Rectal smooth muscle tissue (tissue), 1 donor: ENCODE measurements around the gene KIF2C.
"Not testable (repeated sequence)": the region's sequence is repeated elsewhere in the genome, so short reads cannot be mapped to it uniquely, and the experiment has no call there.

Experiments
- H3K27ac ChIP-seq: one replicate; pipeline ENCODE4 v1.7.0; 2013; ENCODE audit warnings: low read depth, low read length, inconsistent platforms
- H3K27me3 ChIP-seq: one replicate; pipeline ENCODE4 v1.7.0; 2013; ENCODE audit warnings: low read length; ENCODE audit not compliant: control insufficient read depth, insufficient read depth
- H3K36me3 ChIP-seq: one replicate; pipeline ENCODE4 v1.7.0; 2013; ENCODE audit warnings: low read length; ENCODE audit not compliant: control insufficient read depth, insufficient read depth
- H3K4me1 ChIP-seq: one replicate; pipeline ENCODE4 v1.7.0; 2013; ENCODE audit warnings: low read length; ENCODE audit not compliant: control insufficient read depth, insufficient read depth
- H3K4me3 ChIP-seq: one replicate; pipeline ENCODE4 v1.7.0; 2013; ENCODE audit warnings: low read length
- H3K9ac ChIP-seq: one replicate; pipeline ENCODE4 v1.7.0; 2013; ENCODE audit warnings: low read length

KIF2C gene

DNA sequence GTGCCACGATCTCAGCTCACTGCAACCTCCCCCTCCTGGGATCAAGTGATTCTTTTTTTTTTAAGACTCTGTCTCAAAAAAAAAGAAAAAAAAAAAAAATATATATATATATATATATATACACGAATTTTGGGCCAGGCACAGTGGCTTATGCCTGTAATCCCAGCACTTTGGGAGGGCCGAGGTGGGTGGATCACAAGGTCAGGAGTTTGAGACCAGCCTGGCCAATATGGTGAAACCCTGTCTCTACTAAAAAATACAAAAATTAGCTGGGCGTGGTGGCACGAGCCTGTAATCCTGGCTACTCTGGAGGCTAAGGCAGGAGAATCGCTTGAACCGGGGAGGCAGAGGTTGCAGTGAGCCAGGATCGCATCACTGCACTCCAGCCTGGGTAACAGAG is 58.2 kb downstream of the KIF2C start:
- not testable (repeated sequence) for H3K4me3 ChIP-seq, H3K36me3 ChIP-seq, H3K27me3 ChIP-seq, H3K4me1 ChIP-seq, H3K27ac ChIP-seq, H3K9ac ChIP-seq

DNA sequence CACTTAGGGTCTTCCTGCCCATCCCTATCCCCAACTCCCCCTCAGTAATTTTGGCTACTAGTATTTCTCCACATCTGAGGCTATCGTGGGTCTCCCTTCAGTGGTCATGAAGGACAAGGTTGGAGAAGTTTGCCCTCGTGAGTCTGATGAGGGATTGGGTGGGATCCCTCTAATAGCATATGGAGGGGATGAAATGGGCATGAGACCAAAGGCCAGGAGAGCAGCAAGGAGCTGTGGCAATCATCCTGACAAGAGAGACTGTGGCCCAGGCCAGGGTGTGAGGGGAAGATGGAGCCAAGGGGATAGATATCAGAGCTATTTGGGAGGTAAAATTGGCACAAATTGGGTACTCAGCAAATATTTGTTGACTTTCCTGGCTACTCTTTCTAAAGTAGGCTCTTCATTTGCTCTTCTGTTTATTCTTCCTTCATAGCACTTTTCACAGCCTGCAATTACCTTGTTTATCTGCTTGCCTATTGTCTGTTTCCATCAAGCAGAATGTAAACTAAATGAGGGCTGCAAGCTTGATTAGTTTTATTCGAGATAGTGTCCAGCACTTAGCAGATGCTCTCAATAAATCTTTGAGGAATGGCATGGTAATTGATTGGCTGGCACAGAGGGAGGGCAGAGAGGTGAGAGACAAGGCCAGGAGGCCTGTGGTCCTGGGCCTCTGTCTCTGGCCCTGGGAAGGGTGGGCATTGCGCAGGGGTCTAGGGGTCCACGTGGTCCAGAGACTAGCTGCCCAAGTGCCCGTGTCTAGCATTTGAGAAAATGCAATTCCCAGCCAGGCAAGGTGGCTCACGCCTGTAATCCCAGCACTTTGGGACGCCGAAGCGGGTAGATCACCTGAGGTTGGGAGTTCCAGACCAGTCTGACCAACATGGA is 59.1 kb downstream of the KIF2C start:
- no peak overlapping the region for H3K4me3 ChIP-seq
- H3K27me3 ChIP-seq, result no peaks in the 10 kb centered on the region
- H3K4me1 ChIP-seq, result peaks cover 6% of the 10 kb centered on the region
- no peak overlapping the region for H3K27ac ChIP-seq
- no peak overlapping the region for H3K9ac ChIP-seq
- H3K36me3 ChIP-seq, result peaks cover 13% of the 10 kb centered on the region

DNA sequence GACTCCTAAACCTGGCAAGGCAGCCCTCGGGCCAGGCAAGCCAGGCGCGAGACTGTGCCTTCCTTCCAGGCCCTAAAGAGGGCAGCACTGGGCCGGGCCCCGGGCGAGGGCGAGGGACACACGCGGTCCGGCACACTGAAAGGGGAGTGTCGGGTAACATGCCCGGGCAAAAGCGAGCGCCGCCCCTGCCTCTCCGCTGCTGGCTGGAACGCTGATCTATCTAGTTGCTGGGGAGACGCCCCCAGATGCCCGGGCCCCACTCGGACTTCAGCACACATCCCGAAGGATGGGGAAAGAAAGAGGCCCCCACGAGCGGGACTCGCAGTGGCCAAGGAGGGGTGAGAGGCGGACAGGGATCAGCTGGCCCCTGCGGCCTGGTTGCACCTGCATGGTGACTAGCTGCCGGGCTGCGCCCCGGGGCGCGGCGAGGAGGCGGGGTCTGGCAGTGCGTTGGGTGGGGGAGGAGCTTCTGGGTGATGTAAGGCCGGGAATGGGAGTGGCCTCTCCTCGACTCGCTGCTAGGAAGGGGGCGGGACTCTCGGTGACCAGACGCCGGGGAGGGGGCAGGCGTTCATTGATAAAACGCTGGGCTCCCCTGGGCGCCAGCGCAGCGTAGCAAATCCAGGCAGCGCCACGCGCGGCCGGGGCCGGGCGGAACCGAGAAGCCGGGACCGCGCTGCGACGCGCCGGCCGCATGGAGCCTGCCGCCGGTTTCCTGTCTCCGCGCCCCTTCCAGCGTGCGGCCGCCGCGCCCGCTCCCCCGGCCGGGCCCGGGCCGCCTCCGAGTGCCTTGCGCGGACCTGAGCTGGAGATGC is 60.3 kb downstream of the KIF2C start, which contains the start of gene PLK3:
PLK3 (plus strand) TSS at position 608 of the 815 bp plus-strand sequence; CDS start at position 695, 87 bp downstream.
- Histone ChIP-seq H3K9ac (peak within 1 kb of the TSS; percentile 11), H3K4me1 (peaks cover 6% of the 10 kb centered on the region), H3K36me3 (peaks cover 16% of the 10 kb centered on the region), H3K27ac (peak within 1 kb of the TSS; percentile 86), H3K4me3 (peak within 1 kb of the TSS; percentile 80), H3K27me3 (no peaks in the 10 kb centered on the region)

DNA sequence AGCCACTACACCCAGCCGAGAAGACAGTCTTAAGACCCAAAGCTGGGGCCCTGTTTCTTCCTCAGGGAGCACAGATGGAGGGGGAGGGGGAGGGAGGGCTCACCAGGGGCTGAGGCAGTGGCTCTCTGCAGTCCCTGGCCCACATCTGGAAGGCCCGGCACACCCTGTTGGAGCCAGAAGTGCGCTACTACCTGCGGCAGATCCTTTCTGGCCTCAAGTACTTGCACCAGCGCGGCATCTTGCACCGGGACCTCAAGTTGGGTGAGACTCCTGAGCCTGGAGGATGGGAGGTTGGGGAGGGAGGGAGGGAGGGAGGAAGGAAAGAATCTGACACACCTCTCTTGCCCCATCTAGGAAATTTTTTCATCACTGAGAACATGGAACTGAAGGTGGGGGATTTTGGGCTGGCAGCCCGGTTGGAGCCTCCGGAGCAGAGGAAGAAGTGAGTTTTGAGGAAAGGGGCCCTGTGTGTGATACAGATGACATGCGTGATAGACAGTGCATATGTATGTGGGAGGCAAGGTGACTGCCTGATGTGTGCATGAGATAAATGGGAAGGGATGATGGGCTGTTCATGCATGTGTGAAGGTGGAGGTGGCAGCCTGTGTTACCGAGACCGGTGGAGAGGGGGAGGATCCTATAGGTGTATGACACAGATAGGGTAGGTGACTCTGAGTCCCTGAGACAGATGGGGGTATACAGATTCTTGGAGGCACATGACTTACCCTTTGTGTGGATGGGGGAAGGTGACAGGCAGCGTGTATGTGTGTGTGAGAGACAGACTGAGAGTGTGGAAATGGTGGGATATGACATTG is 62.1 kb downstream of the KIF2C start:
- Histone ChIP-seq H3K4me1 (peaks cover 8% of the 10 kb centered on the region), H3K27ac (no peak overlapping the region), H3K27me3 (no peaks in the 10 kb centered on the region), H3K36me3 (peaks cover 16% of the 10 kb centered on the region), H3K9ac (no peak overlapping the region), H3K4me3 (peak overlapping the region; percentile 55)

DNA sequence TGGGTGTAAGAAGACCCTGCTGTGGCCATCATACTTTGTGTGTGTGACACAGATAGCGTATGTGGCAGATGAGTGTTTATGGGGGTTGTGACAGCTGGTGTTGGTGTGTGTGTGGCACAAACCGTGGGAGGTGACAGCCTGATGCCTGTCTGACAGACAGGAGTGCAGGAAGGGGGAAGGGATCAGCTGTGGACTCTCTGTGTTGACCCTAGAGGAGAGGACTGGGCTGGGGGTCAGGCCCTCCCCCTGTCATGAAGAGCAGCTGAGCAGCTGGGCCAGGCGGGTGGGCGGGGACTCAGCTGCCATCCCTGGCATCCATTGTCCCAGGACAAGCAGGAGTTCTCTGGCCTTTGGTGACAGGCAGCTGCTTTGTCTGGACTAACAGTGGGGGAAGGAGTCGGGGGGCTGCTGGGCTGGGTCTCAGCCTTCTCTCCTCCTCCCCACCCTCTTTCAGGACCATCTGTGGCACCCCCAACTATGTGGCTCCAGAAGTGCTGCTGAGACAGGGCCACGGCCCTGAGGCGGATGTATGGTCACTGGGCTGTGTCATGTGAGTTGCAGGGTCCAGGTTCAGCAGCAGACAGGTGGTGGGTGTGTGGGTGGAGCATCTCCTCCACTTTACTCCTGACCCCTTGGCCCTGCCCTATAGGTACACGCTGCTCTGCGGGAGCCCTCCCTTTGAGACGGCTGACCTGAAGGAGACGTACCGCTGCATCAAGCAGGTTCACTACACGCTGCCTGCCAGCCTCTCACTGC is 62.8 kb downstream of the KIF2C start:
- Histone ChIP-seq H3K9ac (peak overlapping the region; percentile 47), H3K27ac (no peak overlapping the region), H3K36me3 (peaks cover 16% of the 10 kb centered on the region), H3K4me3 (peak overlapping the region; percentile 55), H3K4me1 (peaks cover 16% of the 10 kb centered on the region), H3K27me3 (no peaks in the 10 kb centered on the region)

DNA sequence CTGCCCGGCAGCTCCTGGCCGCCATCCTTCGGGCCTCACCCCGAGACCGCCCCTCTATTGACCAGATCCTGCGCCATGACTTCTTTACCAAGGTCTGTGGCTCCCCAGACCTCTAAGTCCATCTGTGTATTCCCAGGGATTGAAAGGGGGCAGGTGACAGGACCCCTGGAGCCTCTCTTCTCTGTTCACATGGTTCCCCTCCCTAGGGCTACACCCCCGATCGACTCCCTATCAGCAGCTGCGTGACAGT is 63.4 kb downstream of the KIF2C start:
- Histone ChIP-seq H3K27me3 (no peaks in the 10 kb centered on the region), H3K36me3 (peaks cover 16% of the 10 kb centered on the region), H3K27ac (no peak overlapping the region), H3K9ac (no peak overlapping the region), H3K4me1 (peaks cover 20% of the 10 kb centered on the region), H3K4me3 (no peak overlapping the region)

DNA sequence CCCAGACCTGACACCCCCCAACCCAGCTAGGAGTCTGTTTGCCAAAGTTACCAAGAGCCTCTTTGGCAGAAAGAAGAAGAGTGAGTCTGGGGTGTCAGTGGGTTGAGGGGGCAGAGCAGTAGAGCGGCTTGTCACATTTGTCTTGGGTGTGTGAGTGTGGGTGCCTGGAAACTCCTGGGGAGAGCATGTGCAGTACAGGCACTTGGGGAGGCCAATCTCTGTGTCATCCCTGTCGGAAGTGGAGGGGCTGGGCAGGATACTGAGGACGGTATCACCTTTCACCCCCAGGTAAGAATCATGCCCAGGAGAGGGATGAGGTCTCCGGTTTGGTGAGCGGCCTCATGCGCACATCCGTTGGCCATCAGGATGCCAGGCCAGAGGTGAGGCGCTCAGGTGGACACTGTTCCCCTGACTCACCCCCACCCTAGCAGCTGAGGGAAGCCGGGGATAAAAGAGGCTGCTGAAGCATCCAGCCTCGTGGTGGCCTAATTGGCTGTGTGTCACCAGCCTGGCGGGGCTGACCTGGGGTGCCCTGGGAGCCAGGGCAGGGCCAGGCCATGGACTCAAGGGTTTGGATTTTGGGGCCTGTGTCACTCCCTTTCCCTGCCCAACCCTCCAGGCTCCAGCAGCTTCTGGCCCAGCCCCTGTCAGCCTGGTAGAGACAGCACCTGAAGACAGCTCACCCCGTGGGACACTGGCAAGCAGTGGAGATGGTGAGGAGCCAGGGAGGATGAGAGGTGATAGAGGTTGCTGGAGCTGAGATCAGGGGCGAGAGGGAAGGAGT is 63.9 kb downstream of the KIF2C start:
- peaks cover 24% of the 10 kb centered on the region for H3K4me1 ChIP-seq
- H3K4me3 ChIP-seq, result no peak overlapping the region
- no peak overlapping the region for H3K9ac ChIP-seq

DNA sequence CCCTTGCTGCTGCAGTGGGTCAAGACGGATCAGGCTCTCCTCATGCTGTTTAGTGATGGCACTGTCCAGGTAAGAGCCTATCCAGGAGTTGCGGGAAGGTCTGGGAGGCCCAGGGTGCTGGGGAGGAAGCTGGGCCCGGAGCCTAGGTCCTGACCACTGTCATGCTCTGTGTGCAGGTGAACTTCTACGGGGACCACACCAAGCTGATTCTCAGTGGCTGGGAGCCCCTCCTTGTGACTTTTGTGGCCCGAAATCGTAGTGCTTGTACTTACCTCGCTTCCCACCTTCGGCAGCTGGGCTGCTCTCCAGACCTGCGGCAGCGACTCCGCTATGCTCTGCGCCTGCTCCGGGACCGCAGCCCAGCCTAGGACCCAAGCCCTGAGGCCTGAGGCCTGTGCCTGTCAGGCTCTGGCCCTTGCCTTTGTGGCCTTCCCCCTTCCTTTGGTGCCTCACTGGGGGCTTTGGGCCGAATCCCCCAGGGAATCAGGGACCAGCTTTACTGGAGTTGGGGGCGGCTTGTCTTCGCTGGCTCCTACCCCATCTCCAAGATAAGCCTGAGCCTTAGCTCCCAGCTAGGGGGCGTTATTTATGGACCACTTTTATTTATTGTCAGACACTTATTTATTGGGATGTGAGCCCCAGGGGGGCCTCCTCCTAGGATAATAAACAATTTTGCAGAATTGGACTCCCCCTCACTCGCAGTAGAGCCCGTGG is 65.8 kb downstream of the KIF2C start:
- Histone ChIP-seq H3K27ac (no peak overlapping the region), H3K4me1 (peaks cover 42% of the 10 kb centered on the region)

More for the DNA sequence above, 63.9 kb downstream of the KIF2C start:
- Histone ChIP-seq H3K27ac (no peak overlapping the region), H3K27me3 (no peaks in the 10 kb centered on the region), H3K36me3 (peaks cover 16% of the 10 kb centered on the region)

DNA sequence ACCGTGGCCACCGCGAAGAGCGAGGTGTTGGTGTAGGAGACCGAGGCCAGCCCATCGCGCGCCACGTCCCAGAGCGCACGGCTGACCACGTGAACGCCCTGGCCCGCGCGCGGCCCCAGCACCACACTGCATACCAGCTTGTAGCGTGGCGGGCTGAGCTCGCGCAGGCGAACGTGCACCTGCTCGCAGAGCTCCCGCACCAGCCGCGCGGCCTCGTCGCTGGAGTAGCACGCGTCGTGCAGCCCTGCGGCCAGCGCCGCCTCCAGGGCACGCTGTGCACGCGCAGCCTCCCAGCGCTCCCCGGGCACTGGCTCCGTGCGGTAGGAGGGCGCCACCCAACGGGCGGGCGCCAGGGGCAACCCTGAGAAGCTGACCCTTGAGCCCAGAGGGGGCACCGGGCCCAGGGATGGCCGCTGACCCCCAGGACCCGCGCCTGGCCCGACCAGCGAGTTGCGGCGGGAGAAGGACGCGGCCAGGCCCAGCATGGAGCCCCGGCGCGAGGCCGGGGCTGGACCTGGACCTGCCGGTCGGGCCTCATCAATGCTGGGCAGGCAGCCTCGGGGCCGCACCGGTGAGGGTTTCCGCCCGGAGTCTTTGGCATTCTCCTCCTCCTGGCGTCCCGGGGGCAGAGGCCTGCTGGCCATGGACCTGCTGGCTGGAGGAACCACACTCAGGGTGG is 66.5 kb downstream of the KIF2C start:
- Histone ChIP-seq H3K27ac (peak overlapping the region; percentile 99), H3K27me3 (no peaks in the 10 kb centered on the region), H3K36me3 (peaks cover 16% of the 10 kb centered on the region), H3K4me1 (peaks cover 39% of the 10 kb centered on the region), H3K9ac (no peak overlapping the region), H3K4me3 (no peak overlapping the region)

More for the DNA sequence above, 65.8 kb downstream of the KIF2C start:
- Histone ChIP-seq H3K27me3 (no peaks in the 10 kb centered on the region), H3K36me3 (peaks cover 16% of the 10 kb centered on the region), H3K4me3 (no peak overlapping the region), H3K9ac (no peak overlapping the region)

DNA sequence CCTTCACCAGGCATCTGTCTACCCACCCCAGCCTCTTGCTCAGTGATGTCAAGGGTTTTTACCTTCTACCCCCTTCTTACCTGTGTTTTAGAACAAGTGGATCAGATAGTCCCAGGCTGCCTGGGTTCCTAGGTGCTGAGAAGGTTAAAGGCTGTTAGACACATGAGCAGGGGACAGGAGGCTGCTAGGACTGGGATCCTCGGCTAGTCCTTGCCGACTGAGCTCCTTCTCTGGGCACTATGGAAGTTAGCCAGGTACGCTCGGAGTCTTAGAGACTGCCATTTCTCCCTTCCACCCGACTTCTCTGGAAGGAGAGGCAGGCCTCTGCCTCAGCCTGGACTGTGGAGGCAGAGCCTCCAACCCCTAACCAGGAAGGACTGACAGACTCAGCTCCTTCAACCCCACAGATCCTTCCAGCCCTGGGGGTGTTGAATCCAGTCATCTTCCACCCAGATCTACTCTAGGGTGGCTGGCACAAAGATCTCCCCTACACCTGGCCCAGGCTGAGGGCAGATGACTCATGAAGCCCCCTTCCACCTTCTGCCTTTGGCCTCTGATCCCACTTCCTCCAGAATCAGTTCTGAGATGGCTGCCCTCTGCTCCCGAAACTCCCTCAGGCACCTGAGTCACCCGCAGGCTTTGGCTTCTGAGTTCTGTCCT is 67.2 kb downstream of the KIF2C start, which contains the start of gene DYNLT4:
DYNLT4 (minus strand) TSS at position 648 of the 660 bp plus-strand sequence. CDS start 683 bp downstream, outside the sequence.
- H3K9ac ChIP-seq, result peak within 1 kb of the TSS; percentile 57

More for the DNA sequence above, 67.2 kb downstream of the KIF2C start, which contains the start of gene DYNLT4:
- Histone ChIP-seq H3K4me1 (peaks cover 38% of the 10 kb centered on the region), H3K4me3 (peak within 1 kb of the TSS; percentile 48), H3K27ac (peak within 1 kb of the TSS; percentile 99), H3K27me3 (no peaks in the 10 kb centered on the region), H3K36me3 (peaks cover 15% of the 10 kb centered on the region)
